Erythroblast (primary cell): Measurements from ENCODE around the gene CTNNA1.

ENCODE experiments used
- GATA1 ChIP-seq: IDR thresholded peaks from 2 replicates; pipeline ENCODE4 v1.6.1; 2011; ENCODE audit warnings: low read depth, mild to moderate bottlenecking, control low read depth, low read length, moderate library complexity
- POLR2A ChIP-seq: IDR thresholded peaks from 2 replicates; pipeline ENCODE4 v1.6.1; 2011; ENCODE audit warnings: mild to moderate bottlenecking, low read length

- TF ChIP-seq POLR2A (no peak), GATA1 (no peak)
These were observed 209.6 kb downstream of the CTNNA1 start for GRCh38 chr5:138962614-138963370.
